Body of pancreas (tissue), 4 donors: ENCODE data around the gene GPR132.

Experiments
- POLR2A ChIP-seq, 3 donors: fragments of 450-650 bp; IDR thresholded peaks; one replicate each; pipeline ENCODE4 v1.6.1; 2016; ENCODE audit warnings: antibody characterized with exemption in 3 of 3, mild to moderate bottlenecking in 2 of 3
- TF ChIP-seq, protein P1 (sequence below), 7 experiments: fragments of 450-650 bp in 4 of 7; fragments of 200-600 bp in 3 of 7; sonication (generic) in 3 of 7; IDR thresholded peaks; one replicate each; pipeline ENCODE4 v1.5.1; 2016 to 2019; ENCODE audit warnings: antibody characterized with exemption in 7 of 7

GRCh38 chr14:105030194-105030593 lies 35.0 kb downstream of the GPR132 start:
- TF ChIP-seq POLR2A (IDR thresholded peaks at IDR 0.05) = no peak
- TF ChIP-seq, protein P1, sequence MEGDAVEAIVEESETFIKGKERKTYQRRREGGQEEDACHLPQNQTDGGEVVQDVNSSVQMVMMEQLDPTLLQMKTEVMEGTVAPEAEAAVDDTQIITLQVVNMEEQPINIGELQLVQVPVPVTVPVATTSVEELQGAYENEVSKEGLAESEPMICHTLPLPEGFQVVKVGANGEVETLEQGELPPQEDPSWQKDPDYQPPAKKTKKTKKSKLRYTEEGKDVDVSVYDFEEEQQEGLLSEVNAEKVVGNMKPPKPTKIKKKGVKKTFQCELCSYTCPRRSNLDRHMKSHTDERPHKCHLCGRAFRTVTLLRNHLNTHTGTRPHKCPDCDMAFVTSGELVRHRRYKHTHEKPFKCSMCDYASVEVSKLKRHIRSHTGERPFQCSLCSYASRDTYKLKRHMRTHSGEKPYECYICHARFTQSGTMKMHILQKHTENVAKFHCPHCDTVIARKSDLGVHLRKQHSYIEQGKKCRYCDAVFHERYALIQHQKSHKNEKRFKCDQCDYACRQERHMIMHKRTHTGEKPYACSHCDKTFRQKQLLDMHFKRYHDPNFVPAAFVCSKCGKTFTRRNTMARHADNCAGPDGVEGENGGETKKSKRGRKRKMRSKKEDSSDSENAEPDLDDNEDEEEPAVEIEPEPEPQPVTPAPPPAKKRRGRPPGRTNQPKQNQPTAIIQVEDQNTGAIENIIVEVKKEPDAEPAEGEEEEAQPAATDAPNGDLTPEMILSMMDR (IDR thresholded peaks at IDR 0.05) = no peak
